H9 (cell line): ENCODE measurements around the gene LYPLA2. TPM values are rescaled to one million over a fixed set of nuclear protein-coding genes. Genes with fewer than 3 reads are reported as not detected.
A peak's percentile ranks its signal among the peaks of the same experiment; 100 is the strongest.

Source experiments
- DNase-seq: peaks from one replicate; pipeline ENCODE4 v3.0.0-alpha.2; 2017
- H2AFZ ChIP-seq: one replicate; pipeline ENCODE4 v1.6.1; 2013; ENCODE audit warnings: mild to moderate bottlenecking, low read length, control low read depth, moderate library complexity
- H2AK5ac ChIP-seq: 2 replicates; pipeline ENCODE4 v1.6.1; 2013; ENCODE audit warnings: low read length, control low read depth, mixed read lengths; ENCODE audit not compliant: insufficient read length
- H2BK120ac ChIP-seq: one replicate; pipeline ENCODE4 v1.6.1; 2013; ENCODE audit warnings: low read depth, mild to moderate bottlenecking, low read length, control low read depth, inconsistent platforms; ENCODE audit not compliant: poor library complexity, severe bottlenecking
- H2BK12ac ChIP-seq: 2 replicates; pipeline ENCODE4 v1.6.1; 2013; ENCODE audit warnings: low read length, control low read depth, mixed read lengths, low read depth; ENCODE audit not compliant: insufficient read length
- H2BK15ac ChIP-seq: 2 replicates; pipeline ENCODE4 v1.6.1; 2013; ENCODE audit warnings: low read depth, low read length, control low read depth
- H2BK20ac ChIP-seq: one replicate; pipeline ENCODE4 v1.6.1; 2013; ENCODE audit warnings: low read depth, mild to moderate bottlenecking, low read length, control low read depth, inconsistent platforms; ENCODE audit not compliant: poor library complexity, severe bottlenecking
- H2BK5ac ChIP-seq: 2 replicates; pipeline ENCODE4 v1.6.1; 2013; ENCODE audit warnings: low read length, control low read depth, mixed read lengths; ENCODE audit not compliant: insufficient read length
- H3K14ac ChIP-seq: 2 replicates; pipeline ENCODE4 v1.6.1; 2013; ENCODE audit warnings: low read length, control low read depth; ENCODE audit not compliant: insufficient read depth
- H3K18ac ChIP-seq: 2 replicates; pipeline ENCODE4 v1.6.1; 2013; ENCODE audit warnings: low read depth, mild to moderate bottlenecking, mixed read lengths, low read length, control low read depth; ENCODE audit not compliant: insufficient read length
- H3K23ac ChIP-seq: 2 replicates; pipeline ENCODE4 v1.6.1; 2013; ENCODE audit warnings: low read length, control low read depth, mixed read lengths, low read depth; ENCODE audit not compliant: insufficient read length
- H3K23me2 ChIP-seq: 2 replicates; pipeline ENCODE4 v1.6.1; 2013; ENCODE audit warnings: low read depth, mild to moderate bottlenecking, mixed read lengths, low read length, control low read depth; ENCODE audit not compliant: insufficient read length, poor library complexity, severe bottlenecking
- H3K27ac ChIP-seq: 2 replicates; pipeline ENCODE4 v1.5.1; 2013; ENCODE audit warnings: low read length, control low read depth, mixed read lengths, low read depth; ENCODE audit not compliant: insufficient read length
- H3K27me3 ChIP-seq: 2 replicates; pipeline ENCODE4 v1.6.1; 2013; ENCODE audit warnings: low read length, control low read depth, inconsistent platforms; ENCODE audit not compliant: insufficient read depth
- H3K4ac ChIP-seq: 2 replicates; pipeline ENCODE4 v1.6.1; 2013; ENCODE audit warnings: low read depth, mild to moderate bottlenecking, control low read depth, inconsistent platforms, low read length, moderate library complexity
- H3K4me1 ChIP-seq: 2 replicates; pipeline ENCODE4 v1.6.1; 2013; ENCODE audit warnings: low read length, control low read depth, inconsistent platforms; ENCODE audit not compliant: insufficient read depth
- H3K4me2 ChIP-seq: 2 replicates; pipeline ENCODE4 v1.6.1; 2013; ENCODE audit warnings: low read length, control low read depth, mixed read lengths; ENCODE audit not compliant: insufficient read length, insufficient read depth
- H3K56ac ChIP-seq: 2 replicates; pipeline ENCODE4 v1.6.1; 2013; ENCODE audit warnings: low read depth, mild to moderate bottlenecking, mixed read lengths, low read length, control low read depth; ENCODE audit not compliant: insufficient read length
- H3K79me1 ChIP-seq: 2 replicates; pipeline ENCODE4 v1.6.1; 2013; ENCODE audit warnings: low read depth, mild to moderate bottlenecking, moderate library complexity, low read length, control low read depth, inconsistent platforms; ENCODE audit not compliant: insufficient read depth, poor library complexity, severe bottlenecking
- H3K79me2 ChIP-seq: 2 replicates; pipeline ENCODE4 v1.6.1; 2013; ENCODE audit warnings: low read length, control low read depth, inconsistent platforms; ENCODE audit not compliant: insufficient read depth
- H3K9ac ChIP-seq: 2 replicates; pipeline ENCODE4 v1.6.1; 2013; ENCODE audit warnings: low read length, control low read depth, mixed read lengths; ENCODE audit not compliant: insufficient read length; ENCODE audit errors: extremely low read depth
- H3K9me3 ChIP-seq: one replicate; pipeline ENCODE4 v1.6.1; 2013; ENCODE audit warnings: low read depth, low read length, inconsistent platforms; ENCODE audit not compliant: control insufficient read depth
- H3T11ph ChIP-seq: one replicate; pipeline ENCODE4 v1.6.1; 2013; ENCODE audit warnings: mild to moderate bottlenecking, low read length, control low read depth, inconsistent platforms
- H4K20me1 ChIP-seq: one replicate; pipeline ENCODE4 v1.6.1; 2013; ENCODE audit not compliant: control insufficient read depth, insufficient read length, insufficient read depth
- H4K5ac ChIP-seq: 2 replicates; pipeline ENCODE4 v1.6.1; 2013; ENCODE audit warnings: low read depth, mild to moderate bottlenecking, mixed read lengths, low read length, control low read depth; ENCODE audit not compliant: insufficient read length
- H4K8ac ChIP-seq: replicated peaks from 2 replicates; pipeline ENCODE4 v1.6.1; 2013; ENCODE audit warnings: low read length, control low read depth, mixed read lengths, low read depth; ENCODE audit not compliant: insufficient read length
- H4K91ac ChIP-seq: 2 replicates; pipeline ENCODE4 v1.6.1; 2013; ENCODE audit warnings: low read depth, mild to moderate bottlenecking, moderate library complexity, mixed read lengths, low read length, control low read depth; ENCODE audit not compliant: insufficient read length
- H3K27ac Mint-ChIP-seq, 3 experiments: 2 replicates in 2 of 3; 3 replicates in 1 of 3; pipeline ENCODE4 v1.8.0; 2020 to 2021; ENCODE audit warnings: mixed read lengths in 3 of 3, mild to moderate bottlenecking in 1 of 3, moderate library complexity in 1 of 3
- H3K27me3 Mint-ChIP-seq: 2 replicates; pipeline ENCODE4 v1.8.0; 2021; ENCODE audit warnings: low read depth, mild to moderate bottlenecking, moderate library complexity, mixed read lengths
- H3K36me3 Mint-ChIP-seq, 3 experiments: 2 replicates in 2 of 3; 3 replicates in 1 of 3; pipeline ENCODE4 v1.8.0; 2020 to 2021; ENCODE audit warnings: low read depth in 3 of 3, mixed read lengths in 3 of 3; ENCODE audit not compliant: insufficient read depth in 1 of 3
- H3K4me1 Mint-ChIP-seq, 2 experiments: 2 replicates each; pipeline ENCODE4 v1.8.0; 2020; ENCODE audit warnings: mixed read lengths in 2 of 2
- H3K4me3 Mint-ChIP-seq, 2 experiments: 2 replicates in 1 of 2; 3 replicates in 1 of 2; pipeline ENCODE4 v1.8.0; 2020 to 2021; ENCODE audit warnings: mild to moderate bottlenecking in 2 of 2, mixed read lengths in 2 of 2, moderate library complexity in 1 of 2
- H3K9me3 Mint-ChIP-seq, 2 experiments: 2 replicates in 1 of 2; 3 replicates in 1 of 2; pipeline ENCODE4 v1.8.0; 2020; ENCODE audit warnings: mild to moderate bottlenecking in 2 of 2, mixed read lengths in 2 of 2, moderate library complexity in 1 of 2
- WGBS: extraction: QIAGEN DNeasy Blood & Tissue Kit; methylation state at CpG from one replicate; pipeline ENCODE4 v1.1.7; 2013; ENCODE audit warnings: missing lambda C conversion rate, low lambda C conversion rate, mixed read lengths; ENCODE audit not compliant: insufficient read length; ENCODE audit errors: extremely low coverage; 5-methylcytosine and 5-hydroxymethylcytosine counted together
- total RNA-seq: library from RNA; stranded (reverse); gene quantifications from 2 replicates; pipeline ENCODE4 v1.2.1, GENCODE V29; 2021
- TF ChIP-seq, protein P1 (sequence below): fragments of 200-600 bp; sonication (generic); conservative IDR thresholded peaks from 3 replicates; pipeline ENCODE4 v1.8.0; 2021; ENCODE audit warnings: antibody characterized with exemption, mild to moderate bottlenecking

Gene LYPLA2
- total RNA-seq, 1 experiment from 2014 or later = 118 TPM

DNA sequence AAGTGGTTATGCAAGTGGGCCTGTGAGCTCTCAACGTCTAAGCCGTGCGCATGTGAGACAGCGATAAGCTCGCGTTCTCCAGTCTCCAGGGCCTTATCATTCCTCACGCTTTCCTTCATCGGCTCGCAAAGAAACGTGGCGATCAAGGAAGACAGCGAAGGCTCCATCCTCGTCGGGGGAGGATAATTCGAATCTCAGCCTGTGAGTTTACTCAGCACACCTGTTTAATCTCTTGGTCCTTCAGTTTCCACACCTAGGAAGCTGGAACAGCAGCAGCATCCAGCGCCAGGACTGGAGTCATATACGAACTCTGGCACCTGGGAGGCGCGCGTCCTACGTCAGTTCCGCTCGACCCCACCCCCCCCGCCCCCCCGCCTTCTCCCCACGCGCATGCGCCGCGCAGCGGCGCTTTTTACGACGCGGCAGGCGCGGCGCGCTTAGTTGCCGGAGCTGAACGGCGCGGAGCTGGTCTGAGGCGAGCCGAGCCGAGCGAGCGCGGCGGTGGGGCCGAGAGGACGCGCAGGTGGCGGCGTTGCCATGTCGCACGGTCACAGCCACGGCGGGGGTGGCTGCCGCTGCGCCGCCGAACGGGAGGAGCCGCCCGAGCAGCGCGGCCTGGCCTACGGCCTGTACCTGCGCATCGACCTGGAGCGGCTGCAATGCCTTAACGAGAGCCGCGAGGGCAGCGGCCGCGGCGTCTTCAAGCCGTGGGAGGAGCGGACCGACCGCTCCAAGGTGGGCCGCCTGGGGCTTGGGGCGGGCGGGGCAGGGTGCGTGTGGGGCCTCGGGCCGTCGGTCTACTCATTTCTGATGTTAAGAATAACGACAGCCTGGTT, 12.7 kb upstream of the LYPLA2 start, which contains the start of gene PITHD1:
Gene PITHD1, plus strand, starts transcription at position 440 of the 836 bp plus-strand sequence. Its CDS starts 98 bp downstream, at position 538.
- Histone ChIP-seq H2AFZ (peak within 1 kb of the TSS; percentile 43), H4K20me1 (no peaks in the 10 kb centered on the region), H3T11ph (no peak within 1 kb of the TSS), H3K9me3 (no peaks in the 10 kb centered on the region), H3K23ac (no peak within 1 kb of the TSS), H3K4me2 (peak within 1 kb of the TSS; percentile 95), H2BK15ac (no peak within 1 kb of the TSS), H2BK12ac (no peak within 1 kb of the TSS), H3K56ac (no peak within 1 kb of the TSS), H3K27ac (peak within 1 kb of the TSS; percentile 24), H3K18ac (peak within 1 kb of the TSS; percentile 55), H3K14ac (peak within 1 kb of the TSS; percentile 79; the same call in 1 of the 2 replicates), H3K9ac (peak within 1 kb of the TSS; percentile 97), H3K79me2 (peaks cover 10% of the 10 kb centered on the region; the same call in 1 of the 2 replicates), H3K27me3 (no peaks in the 10 kb centered on the region), H3K4ac (no peak within 1 kb of the TSS), H3K23me2 (peaks cover 6% of the 10 kb centered on the region), H4K8ac (no peak within 1 kb of the TSS), H2BK120ac (no peak within 1 kb of the TSS), H3K79me1 (peaks cover 12% of the 10 kb centered on the region), H2AK5ac (no peak within 1 kb of the TSS), H3K4me1 (no peaks in the 10 kb centered on the region; the same call in 1 of the 2 replicates), H4K5ac (no peak within 1 kb of the TSS), H2BK5ac (no peak within 1 kb of the TSS), H2BK20ac (no peak within 1 kb of the TSS), H4K91ac (no peak within 1 kb of the TSS)
- peak; percentile 84 for DNase-seq
- TF ChIP-seq, protein P1, sequence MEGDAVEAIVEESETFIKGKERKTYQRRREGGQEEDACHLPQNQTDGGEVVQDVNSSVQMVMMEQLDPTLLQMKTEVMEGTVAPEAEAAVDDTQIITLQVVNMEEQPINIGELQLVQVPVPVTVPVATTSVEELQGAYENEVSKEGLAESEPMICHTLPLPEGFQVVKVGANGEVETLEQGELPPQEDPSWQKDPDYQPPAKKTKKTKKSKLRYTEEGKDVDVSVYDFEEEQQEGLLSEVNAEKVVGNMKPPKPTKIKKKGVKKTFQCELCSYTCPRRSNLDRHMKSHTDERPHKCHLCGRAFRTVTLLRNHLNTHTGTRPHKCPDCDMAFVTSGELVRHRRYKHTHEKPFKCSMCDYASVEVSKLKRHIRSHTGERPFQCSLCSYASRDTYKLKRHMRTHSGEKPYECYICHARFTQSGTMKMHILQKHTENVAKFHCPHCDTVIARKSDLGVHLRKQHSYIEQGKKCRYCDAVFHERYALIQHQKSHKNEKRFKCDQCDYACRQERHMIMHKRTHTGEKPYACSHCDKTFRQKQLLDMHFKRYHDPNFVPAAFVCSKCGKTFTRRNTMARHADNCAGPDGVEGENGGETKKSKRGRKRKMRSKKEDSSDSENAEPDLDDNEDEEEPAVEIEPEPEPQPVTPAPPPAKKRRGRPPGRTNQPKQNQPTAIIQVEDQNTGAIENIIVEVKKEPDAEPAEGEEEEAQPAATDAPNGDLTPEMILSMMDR = no peak
- Mint-ChIP-seq H3K36me3 (peaks cover 7 to 22% (median 22%) of the 10 kb centered on the region in 3 experiments), H3K9me3 (no peaks in the 10 kb centered on the region), H3K4me1 (peaks cover 9 to 22% of the 10 kb centered on the region in 2 experiments), H3K27ac (peak within 1 kb of the TSS; percentile 94 to 98 (median 96)), H3K4me3 (peak within 1 kb of the TSS; percentile 86 to 92), H3K27me3 (no peaks in the 10 kb centered on the region)
- WGBS = no CpG with 5 or more reads among the region's 91 CpGs
